SK-N-SH treated with all-trans-retinoic acid at 6 μM for 48 hours (cell line): Measurements from ENCODE around the gene CACNA2D3.

Source experiments
- CSDC2 ChIP-seq: fragments of 250-450 bp; sonication (Bioruptor Pico); IDR thresholded peaks from 2 replicates; pipeline ENCODE4 v1.5.0; 2020; ENCODE audit warnings: mild to moderate bottlenecking, moderate library complexity
- ISL1 ChIP-seq: fragments of 250-450 bp; sonication (Bioruptor Pico); IDR thresholded peaks from 2 replicates; pipeline ENCODE4 v2.1.2; 2022; ENCODE audit warnings: mild to moderate bottlenecking, moderate library complexity
- RARB ChIP-seq: fragments of 250-450 bp; sonication (Bioruptor Pico); IDR thresholded peaks from 2 replicates; pipeline ENCODE4 v1.8.0; 2021; ENCODE audit warnings: mild to moderate bottlenecking, moderate library complexity
- TCF4 ChIP-seq: fragments of 250-450 bp; sonication (Bioruptor Pico); IDR thresholded peaks from 2 replicates; pipeline ENCODE4 v1.8.0; 2021; ENCODE audit warnings: mild to moderate bottlenecking, moderate library complexity, borderline replicate concordance
- ZFP30 ChIP-seq: fragments of 450-650 bp; formaldehyde crosslinking; IDR thresholded peaks from 2 replicates; pipeline ENCODE4 v1.5.0; 2022; ENCODE audit warnings: mild to moderate bottlenecking, moderate library complexity
- TF ChIP-seq, protein P1 (sequence below): fragments of 250-450 bp; sonication (Bioruptor Pico); IDR thresholded peaks from 2 replicates; pipeline ENCODE4 v1.8.0; 2020; ENCODE audit warnings: mild to moderate bottlenecking, moderate library complexity, borderline replicate concordance
- TF ChIP-seq, protein P2 (sequence below): fragments of 250-450 bp; sonication (Bioruptor Pico); IDR thresholded peaks from 2 replicates; pipeline ENCODE4 v1.5.1; 2021; ENCODE audit warnings: mild to moderate bottlenecking, moderate library complexity
- TF ChIP-seq, protein P3 (sequence below): fragments of 250-450 bp; sonication (Bioruptor Pico); IDR thresholded peaks from 2 replicates; pipeline ENCODE4 v1.5.1; 2020; ENCODE audit warnings: low read depth, mild to moderate bottlenecking, moderate library complexity
- TF ChIP-seq, protein P4 (sequence below): fragments of 250-450 bp; sonication (Bioruptor Pico); IDR thresholded peaks from 2 replicates; pipeline ENCODE4 v1.5.0; 2020; ENCODE audit warnings: mild to moderate bottlenecking, moderate library complexity

DNA sequence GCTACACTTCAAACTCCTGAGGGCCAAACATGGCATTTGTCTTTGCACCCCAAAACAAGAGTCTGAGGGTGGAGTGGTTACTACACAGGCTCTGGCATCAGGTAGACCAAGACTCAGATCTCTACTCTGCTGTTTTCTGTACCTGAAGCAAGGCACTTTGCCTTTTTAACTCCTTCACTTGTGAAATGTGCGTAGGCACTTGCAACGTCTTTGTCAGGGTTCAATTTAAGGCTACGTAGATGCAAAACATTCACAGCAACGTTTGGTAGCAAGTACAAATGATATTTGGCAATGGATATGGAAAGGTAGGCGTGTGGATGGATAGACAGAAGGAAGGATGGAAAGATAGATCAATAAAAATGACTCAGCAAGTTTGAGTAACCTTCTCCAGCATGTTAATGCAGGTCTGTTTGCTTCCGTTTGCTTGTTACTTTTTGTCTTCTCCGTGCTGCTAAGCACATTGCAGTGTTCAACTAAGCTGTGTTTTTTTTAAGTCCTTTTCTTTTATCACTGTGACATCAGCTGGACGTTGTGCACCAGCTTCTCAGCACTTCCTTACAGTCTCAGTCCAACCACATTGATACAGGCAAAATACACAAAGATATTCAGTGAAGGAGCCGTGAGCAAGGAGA, 704.8 kb downstream of the CACNA2D3 start:
- TF ChIP-seq ZFP30 (CRISPR knock-in tag) (no peak), ISL1 (CRISPR knock-in tag) (no peak), CSDC2 (CRISPR knock-in tag) (no peak), TCF4 (CRISPR knock-in tag) (no peak), RARB (no peak)
- TF ChIP-seq, protein P1, sequence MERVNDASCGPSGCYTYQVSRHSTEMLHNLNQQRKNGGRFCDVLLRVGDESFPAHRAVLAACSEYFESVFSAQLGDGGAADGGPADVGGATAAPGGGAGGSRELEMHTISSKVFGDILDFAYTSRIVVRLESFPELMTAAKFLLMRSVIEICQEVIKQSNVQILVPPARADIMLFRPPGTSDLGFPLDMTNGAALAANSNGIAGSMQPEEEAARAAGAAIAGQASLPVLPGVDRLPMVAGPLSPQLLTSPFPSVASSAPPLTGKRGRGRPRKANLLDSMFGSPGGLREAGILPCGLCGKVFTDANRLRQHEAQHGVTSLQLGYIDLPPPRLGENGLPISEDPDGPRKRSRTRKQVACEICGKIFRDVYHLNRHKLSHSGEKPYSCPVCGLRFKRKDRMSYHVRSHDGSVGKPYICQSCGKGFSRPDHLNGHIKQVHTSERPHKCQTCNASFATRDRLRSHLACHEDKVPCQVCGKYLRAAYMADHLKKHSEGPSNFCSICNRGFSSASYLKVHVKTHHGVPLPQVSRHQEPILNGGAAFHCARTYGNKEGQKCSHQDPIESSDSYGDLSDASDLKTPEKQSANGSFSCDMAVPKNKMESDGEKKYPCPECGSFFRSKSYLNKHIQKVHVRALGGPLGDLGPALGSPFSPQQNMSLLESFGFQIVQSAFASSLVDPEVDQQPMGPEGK = no peak
- TF ChIP-seq, protein P2, sequence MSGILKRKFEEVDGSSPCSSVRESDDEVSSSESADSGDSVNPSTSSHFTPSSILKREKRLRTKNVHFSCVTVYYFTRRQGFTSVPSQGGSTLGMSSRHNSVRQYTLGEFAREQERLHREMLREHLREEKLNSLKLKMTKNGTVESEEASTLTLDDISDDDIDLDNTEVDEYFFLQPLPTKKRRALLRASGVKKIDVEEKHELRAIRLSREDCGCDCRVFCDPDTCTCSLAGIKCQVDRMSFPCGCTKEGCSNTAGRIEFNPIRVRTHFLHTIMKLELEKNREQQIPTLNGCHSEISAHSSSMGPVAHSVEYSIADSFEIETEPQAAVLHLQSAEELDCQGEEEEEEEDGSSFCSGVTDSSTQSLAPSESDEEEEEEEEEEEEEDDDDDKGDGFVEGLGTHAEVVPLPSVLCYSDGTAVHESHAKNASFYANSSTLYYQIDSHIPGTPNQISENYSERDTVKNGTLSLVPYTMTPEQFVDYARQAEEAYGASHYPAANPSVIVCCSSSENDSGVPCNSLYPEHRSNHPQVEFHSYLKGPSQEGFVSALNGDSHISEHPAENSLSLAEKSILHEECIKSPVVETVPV (CRISPR knock-in tag) = no peak
- TF ChIP-seq, protein P3, sequence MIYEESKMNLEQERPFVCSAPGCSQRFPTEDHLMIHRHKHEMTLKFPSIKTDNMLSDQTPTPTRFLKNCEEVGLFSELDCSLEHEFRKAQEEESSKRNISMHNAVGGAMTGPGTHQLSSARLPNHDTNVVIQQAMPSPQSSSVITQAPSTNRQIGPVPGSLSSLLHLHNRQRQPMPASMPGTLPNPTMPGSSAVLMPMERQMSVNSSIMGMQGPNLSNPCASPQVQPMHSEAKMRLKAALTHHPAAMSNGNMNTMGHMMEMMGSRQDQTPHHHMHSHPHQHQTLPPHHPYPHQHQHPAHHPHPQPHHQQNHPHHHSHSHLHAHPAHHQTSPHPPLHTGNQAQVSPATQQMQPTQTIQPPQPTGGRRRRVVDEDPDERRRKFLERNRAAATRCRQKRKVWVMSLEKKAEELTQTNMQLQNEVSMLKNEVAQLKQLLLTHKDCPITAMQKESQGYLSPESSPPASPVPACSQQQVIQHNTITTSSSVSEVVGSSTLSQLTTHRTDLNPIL (CRISPR knock-in tag) = no peak
- TF ChIP-seq, protein P4, sequence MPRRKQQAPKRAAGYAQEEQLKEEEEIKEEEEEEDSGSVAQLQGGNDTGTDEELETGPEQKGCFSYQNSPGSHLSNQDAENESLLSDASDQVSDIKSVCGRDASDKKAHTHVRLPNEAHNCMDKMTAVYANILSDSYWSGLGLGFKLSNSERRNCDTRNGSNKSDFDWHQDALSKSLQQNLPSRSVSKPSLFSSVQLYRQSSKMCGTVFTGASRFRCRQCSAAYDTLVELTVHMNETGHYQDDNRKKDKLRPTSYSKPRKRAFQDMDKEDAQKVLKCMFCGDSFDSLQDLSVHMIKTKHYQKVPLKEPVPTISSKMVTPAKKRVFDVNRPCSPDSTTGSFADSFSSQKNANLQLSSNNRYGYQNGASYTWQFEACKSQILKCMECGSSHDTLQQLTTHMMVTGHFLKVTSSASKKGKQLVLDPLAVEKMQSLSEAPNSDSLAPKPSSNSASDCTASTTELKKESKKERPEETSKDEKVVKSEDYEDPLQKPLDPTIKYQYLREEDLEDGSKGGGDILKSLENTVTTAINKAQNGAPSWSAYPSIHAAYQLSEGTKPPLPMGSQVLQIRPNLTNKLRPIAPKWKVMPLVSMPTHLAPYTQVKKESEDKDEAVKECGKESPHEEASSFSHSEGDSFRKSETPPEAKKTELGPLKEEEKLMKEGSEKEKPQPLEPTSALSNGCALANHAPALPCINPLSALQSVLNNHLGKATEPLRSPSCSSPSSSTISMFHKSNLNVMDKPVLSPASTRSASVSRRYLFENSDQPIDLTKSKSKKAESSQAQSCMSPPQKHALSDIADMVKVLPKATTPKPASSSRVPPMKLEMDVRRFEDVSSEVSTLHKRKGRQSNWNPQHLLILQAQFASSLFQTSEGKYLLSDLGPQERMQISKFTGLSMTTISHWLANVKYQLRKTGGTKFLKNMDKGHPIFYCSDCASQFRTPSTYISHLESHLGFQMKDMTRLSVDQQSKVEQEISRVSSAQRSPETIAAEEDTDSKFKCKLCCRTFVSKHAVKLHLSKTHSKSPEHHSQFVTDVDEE (CRISPR knock-in tag) = no peak
